PC-3 (cell line): ENCODE data around the gene RHOBTB3. TPM values are rescaled to one million over a fixed set of nuclear protein-coding genes. Genes with fewer than 3 reads are reported as not detected.

Source experiments
- ATAC-seq: fragments of 200-7000 bp; cut with Tn5 transposase; 2 replicates; pipeline ENCODE4 v1.9.1; 2020; ENCODE audit warnings: mild to moderate bottlenecking, moderate library complexity
- BruUV-seq: library from RNA; stranded (reverse); fragments of 400-500 nt; replicated peaks from 2 replicates; lab custom pipeline; 2021; lab: Mats Ljungman, UMichigan
- CTCF ChIA-PET: fragments of 300-600 bp; sonication (Branson Sonifier 250); formaldehyde crosslinking; loops from one replicate; lab custom pipeline; 2022; ENCODE audit warnings: antibody characterized with exemption; lab: Charles Lee
- POLR2A ChIA-PET: fragments of 300-600 bp; sonication (Branson Sonifier 250); formaldehyde crosslinking; loops from one replicate; lab custom pipeline; 2022; ENCODE audit warnings: antibody characterized with exemption; ENCODE audit not compliant: unreplicated experiment; lab: Charles Lee
- DNase-seq: peaks from one replicate; pipeline ENCODE4 v3.0.0-alpha.2; 2015
- H2AFZ ChIP-seq: fragments of 300-600 bp; sonication (generic); 2 replicates; pipeline ENCODE4 v1.6.0; 2016; ENCODE audit warnings: antibody characterized with exemption, low read length
- H3F3A ChIP-seq: fragments of 300-600 bp; sonication (generic); one replicate; pipeline ENCODE4 v1.6.0; 2017; ENCODE audit warnings: antibody characterized with exemption, low read length, control low read depth, mild to moderate bottlenecking; ENCODE audit not compliant: unreplicated experiment
- H3K27ac ChIP-seq: fragments of 300-600 bp; sonication (generic); 2 replicates; pipeline ENCODE4 v1.5.1; 2016; ENCODE audit warnings: mild to moderate bottlenecking, low read length
- H3K27me3 ChIP-seq: fragments of 300-600 bp; sonication (generic); 2 replicates; pipeline ENCODE4 v1.6.1; 2016; ENCODE audit warnings: low read length, mixed read lengths
- H3K36me3 ChIP-seq: fragments of 300-600 bp; sonication (generic); 2 replicates; pipeline ENCODE4 v1.6.1; 2016; ENCODE audit warnings: low read depth, mixed run types, low read length, mixed read lengths
- H3K4me1 ChIP-seq: fragments of 300-600 bp; sonication (generic); 2 replicates; pipeline ENCODE4 v1.5.1; 2016; ENCODE audit warnings: low read length; ENCODE audit not compliant: insufficient read depth
- H3K4me2 ChIP-seq: fragments of 300-600 bp; sonication (generic); 2 replicates; pipeline ENCODE4 v1.6.0; 2016; ENCODE audit warnings: low read length
- H3K4me3 ChIP-seq: fragments of 300-600 bp; sonication (generic); 2 replicates; pipeline ENCODE4 v1.5.1; 2016; ENCODE audit warnings: mild to moderate bottlenecking, low read length, mixed read lengths
- H3K79me2 ChIP-seq: fragments of 300-600 bp; sonication (generic); 2 replicates; pipeline ENCODE4 v1.6.1; 2017; ENCODE audit warnings: low read length, mixed read lengths
- H3K9ac ChIP-seq: fragments of 300-600 bp; sonication (generic); 2 replicates; pipeline ENCODE4 v1.6.0; 2016; ENCODE audit warnings: mild to moderate bottlenecking, low read length
- H3K9me2 ChIP-seq: fragments of 300-600 bp; sonication (generic); replicated peaks from 2 replicates; pipeline ENCODE4 v1.6.1; 2016; ENCODE audit warnings: mixed run types, low read length, mixed read lengths
- H3K9me3 ChIP-seq: fragments of 300-600 bp; sonication (generic); 2 replicates; pipeline ENCODE4 v1.6.1; 2016; ENCODE audit warnings: low read length, mixed read lengths
- H4K20me1 ChIP-seq: fragments of 300-600 bp; sonication (generic); 2 replicates; pipeline ENCODE4 v1.6.1; 2016; ENCODE audit warnings: low read length, mixed read lengths
- EZH2 ChIP-seq: fragments of 300-600 bp; sonication (generic); IDR thresholded peaks from one replicate; pipeline ENCODE4 v1.6.1; 2017; ENCODE audit warnings: antibody characterized with exemption, mild to moderate bottlenecking, low read length; ENCODE audit not compliant: unreplicated experiment
- EZH2phosphoT487 ChIP-seq: fragments of 300-600 bp; sonication (generic); IDR thresholded peaks from 2 replicates; pipeline ENCODE4 v1.6.1; 2018; ENCODE audit warnings: mild to moderate bottlenecking, antibody characterized with exemption, low read length, borderline replicate concordance
- intact Hi-C: fragments of 100-400 bp; cut with micrococcal nuclease; formaldehyde crosslinking; loops from 2 replicates; pipeline ENCODE4 v1.9.0; 2023
- total RNA-seq: library from RNA; depleted of rRNA; stranded (reverse); fragments of >200 nt; gene quantifications from 2 replicates; pipeline ENCODE4 v1.2.3, GENCODE V29; 2014
- TF ChIP-seq, protein P1 (sequence below): fragments of 300-600 bp; sonication (generic); conservative IDR thresholded peaks from 2 replicates; pipeline ENCODE4 v1.5.1; 2017; ENCODE audit warnings: antibody characterized with exemption, low read depth, mild to moderate bottlenecking, low read length

Gene RHOBTB3
- total RNA-seq, 1 experiment from 2014 or later: 16.3 TPM

DNA sequence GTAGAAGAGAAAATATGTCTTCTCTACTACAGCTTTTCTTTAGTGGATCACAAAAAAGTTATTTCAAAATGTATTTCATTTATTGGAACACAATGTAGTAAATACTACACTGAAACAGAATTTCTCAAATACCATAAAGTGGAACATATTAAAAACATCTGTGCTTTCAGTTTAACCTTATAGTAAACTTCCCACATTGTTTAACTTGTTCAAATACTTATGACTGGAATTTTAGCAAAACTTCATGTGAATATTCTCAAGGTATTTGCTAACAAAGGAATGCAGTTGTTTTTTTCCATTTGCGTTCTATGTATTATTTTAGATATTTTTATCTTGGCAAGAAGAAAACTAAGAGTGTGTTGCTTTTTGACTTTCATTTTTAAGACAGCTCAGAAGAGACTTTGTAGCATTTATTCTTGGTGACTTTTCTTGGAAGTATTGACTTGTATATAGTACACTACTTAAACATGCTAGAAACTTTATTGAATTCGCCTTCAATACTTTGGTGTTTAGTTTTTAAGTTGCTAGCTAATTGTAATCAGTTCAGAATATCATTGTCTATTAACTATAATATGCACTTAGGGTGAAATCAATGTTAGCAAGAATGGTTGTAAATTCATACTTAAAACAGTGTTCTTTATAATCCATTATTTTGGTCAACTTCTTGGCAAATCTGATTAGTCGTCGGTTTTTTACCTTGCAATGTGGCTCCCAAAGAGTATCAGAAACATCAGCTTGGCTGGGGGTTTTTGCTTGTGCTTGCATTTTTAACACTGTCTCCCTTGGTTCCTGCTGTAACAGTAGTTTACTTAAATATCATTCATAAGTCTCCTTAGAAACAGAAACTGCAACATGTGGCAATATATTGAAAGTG lies 5.0 kb upstream of the RHOBTB3 start:
- TF ChIP-seq, protein P1, sequence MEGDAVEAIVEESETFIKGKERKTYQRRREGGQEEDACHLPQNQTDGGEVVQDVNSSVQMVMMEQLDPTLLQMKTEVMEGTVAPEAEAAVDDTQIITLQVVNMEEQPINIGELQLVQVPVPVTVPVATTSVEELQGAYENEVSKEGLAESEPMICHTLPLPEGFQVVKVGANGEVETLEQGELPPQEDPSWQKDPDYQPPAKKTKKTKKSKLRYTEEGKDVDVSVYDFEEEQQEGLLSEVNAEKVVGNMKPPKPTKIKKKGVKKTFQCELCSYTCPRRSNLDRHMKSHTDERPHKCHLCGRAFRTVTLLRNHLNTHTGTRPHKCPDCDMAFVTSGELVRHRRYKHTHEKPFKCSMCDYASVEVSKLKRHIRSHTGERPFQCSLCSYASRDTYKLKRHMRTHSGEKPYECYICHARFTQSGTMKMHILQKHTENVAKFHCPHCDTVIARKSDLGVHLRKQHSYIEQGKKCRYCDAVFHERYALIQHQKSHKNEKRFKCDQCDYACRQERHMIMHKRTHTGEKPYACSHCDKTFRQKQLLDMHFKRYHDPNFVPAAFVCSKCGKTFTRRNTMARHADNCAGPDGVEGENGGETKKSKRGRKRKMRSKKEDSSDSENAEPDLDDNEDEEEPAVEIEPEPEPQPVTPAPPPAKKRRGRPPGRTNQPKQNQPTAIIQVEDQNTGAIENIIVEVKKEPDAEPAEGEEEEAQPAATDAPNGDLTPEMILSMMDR: no peak
- no peak for TF ChIP-seq EZH2
- no peak for TF ChIP-seq EZH2phosphoT487
- Histone ChIP-seq H3K27ac (no peak overlapping the region), H3F3A (no peaks in the 10 kb centered on the region), H3K9me3 (no peaks in the 10 kb centered on the region), H3K4me2 (no peak overlapping the region), H4K20me1 (no peaks in the 10 kb centered on the region), H3K4me1 (peaks cover 22% of the 10 kb centered on the region), H2AFZ (no peak overlapping the region), H3K79me2 (no peaks in the 10 kb centered on the region), H3K9me2 (no peaks in the 10 kb centered on the region), H3K36me3 (no peaks in the 10 kb centered on the region), H3K27me3 (no peaks in the 10 kb centered on the region), H3K4me3 (no peak overlapping the region), H3K9ac (no peak overlapping the region)
- DNase-seq (no peak), ATAC-seq (no peak)
- CTCF ChIA-PET: interaction anchor here (0.7 kb wide), 1 partner anchor 53 kb away, joined by 6 read pairs; no protein-coding TSS in a partner anchor
- intact Hi-C loops: no loop called here
- no TSS peak for BruUV-seq
- POLR2A ChIA-PET: no interaction called here

DNA sequence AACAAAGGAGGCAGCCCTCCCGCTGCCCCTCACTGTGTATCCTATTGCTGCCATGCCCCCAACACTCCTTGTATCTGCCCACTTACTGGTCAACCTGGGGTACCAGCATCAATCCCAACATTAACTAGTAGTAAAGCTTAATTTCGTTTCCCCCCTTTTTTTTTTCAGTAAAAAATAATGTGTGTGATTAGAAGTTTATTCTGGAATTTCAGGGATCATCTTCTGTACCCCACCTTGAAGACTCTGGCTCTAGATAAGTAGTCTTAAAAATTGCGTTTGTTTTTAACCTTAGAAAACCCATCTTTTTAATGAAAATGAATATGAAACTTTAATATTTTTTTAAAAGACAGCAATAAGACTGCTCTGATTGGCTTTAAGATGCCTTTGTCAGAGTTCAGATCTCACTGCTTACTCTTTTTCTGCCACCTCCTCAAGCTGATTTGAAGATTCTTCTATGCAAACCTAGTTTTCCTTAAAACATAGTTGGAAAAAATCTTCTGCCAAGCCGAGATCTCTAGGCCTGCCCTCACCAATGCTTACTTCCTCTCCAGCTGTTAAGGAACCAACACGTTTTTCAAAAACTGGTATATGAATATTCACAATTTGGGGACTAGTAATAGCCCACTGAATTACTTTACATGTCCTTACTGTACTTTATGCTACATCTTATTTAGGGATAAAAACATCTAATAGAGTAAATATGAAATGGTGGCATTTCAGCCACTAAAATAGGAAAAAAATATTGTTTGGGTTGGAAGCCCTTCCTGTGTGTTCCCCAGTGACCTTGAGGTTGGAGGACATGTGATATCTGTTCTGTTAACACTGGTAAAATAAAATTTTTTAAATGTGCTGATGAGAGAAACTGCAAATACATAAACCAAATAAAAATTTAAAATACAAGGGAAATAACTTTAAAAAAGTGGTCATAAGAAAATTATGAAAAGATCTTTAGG lies 4.0 kb upstream of the RHOBTB3 start:
- Histone ChIP-seq H3K4me2 (no peak overlapping the region), H3K27ac (no peak overlapping the region), H2AFZ (no peak overlapping the region), H3K9me2 (no peaks in the 10 kb centered on the region), H3K9ac (no peak overlapping the region), H3K79me2 (peaks cover 4% of the 10 kb centered on the region; the same call in 1 of the 2 replicates), H3F3A (no peaks in the 10 kb centered on the region), H3K4me1 (peaks cover 22% of the 10 kb centered on the region), H3K4me3 (no peak overlapping the region), H4K20me1 (no peaks in the 10 kb centered on the region), H3K27me3 (no peaks in the 10 kb centered on the region), H3K36me3 (no peaks in the 10 kb centered on the region), H3K9me3 (no peaks in the 10 kb centered on the region)
- TF ChIP-seq, protein P1: no peak
- TF ChIP-seq EZH2phosphoT487 (no peak), EZH2 (no peak)
- intact Hi-C loops: no loop called here
- DNase-seq (no peak), ATAC-seq (no peak)
- BruUV-seq: no TSS peak
- ChIA-PET POLR2A (no interaction called here), CTCF (no interaction called here)
